Spleen (tissue), 11 donors: ENCODE data around the gene C6orf141. TPM values are rescaled to one million over a fixed set of nuclear protein-coding genes. Genes with fewer than 3 reads are reported as not detected.

ENCODE experiments used
- DNase-seq: peaks from one replicate; pipeline ENCODE4 v3.0.0-alpha.2; 2020
- H3K27ac ChIP-seq, 8 donors: fragments of 200-600 bp; sonication (generic) in 7 of 8; 1 replicate in 4 of 8; 2 replicates in 4 of 8; pipeline versions ENCODE4 v1.5.0 to v1.8.0; 2016 to 2021; ENCODE audit warnings: inconsistent platforms in 4 of 8, mild to moderate bottlenecking in 4 of 8, moderate library complexity in 1 of 8
- H3K27me3 ChIP-seq, 7 donors: fragments of 200-600 bp; sonication (generic) in 6 of 7; replicated peaks in 1 of 7; 1 replicate in 4 of 7; 2 replicates in 3 of 7; pipeline versions ENCODE4 v1.5.0 to v1.8.0; 2016 to 2021; ENCODE audit warnings: inconsistent platforms in 3 of 7, mild to moderate bottlenecking in 1 of 7
- H3K36me3 ChIP-seq, 6 donors: fragments of 200-600 bp; sonication (generic) in 5 of 6; 1 replicate in 4 of 6; 2 replicates in 2 of 6; pipeline versions ENCODE4 v1.5.0 to v1.8.0; 2016 to 2021; ENCODE audit warnings: inconsistent platforms in 2 of 6
- H3K4me1 ChIP-seq, 6 donors: fragments of 200-600 bp; sonication (generic) in 5 of 6; 1 replicate in 3 of 6; 2 replicates in 3 of 6; pipeline versions ENCODE4 v1.5.0 to v1.8.0; 2016 to 2021; ENCODE audit warnings: inconsistent platforms in 3 of 6
- H3K4me3 ChIP-seq, 8 donors: fragments of 200-600 bp; sonication (generic) in 7 of 8; 1 replicate in 4 of 8; 2 replicates in 4 of 8; pipeline versions ENCODE4 v1.5.0 to v1.8.0; 2016 to 2021; ENCODE audit warnings: inconsistent platforms in 4 of 8, mild to moderate bottlenecking in 4 of 8, moderate library complexity in 2 of 8
- H3K9me3 ChIP-seq, 8 donors: fragments of 200-600 bp; sonication (generic) in 7 of 8; 1 replicate in 4 of 8; 2 replicates in 4 of 8; pipeline versions ENCODE4 v1.5.0 to v1.8.0; 2016 to 2021; ENCODE audit warnings: inconsistent platforms in 4 of 8
- POLR2A ChIP-seq, 3 donors: fragments of 450-650 bp; IDR thresholded peaks; one replicate each; pipeline ENCODE4 v1.5.1; 2017; ENCODE audit warnings: antibody characterized with exemption in 3 of 3, mild to moderate bottlenecking in 1 of 3
- POLR2AphosphoS5 ChIP-seq, 3 donors: sonication (generic); formaldehyde crosslinking; IDR thresholded peaks; one replicate each; pipeline ENCODE4 v1.5.1; 2017; ENCODE audit warnings: antibody characterized with exemption in 3 of 3
- WGBS, 5 donors: extraction: QIAGEN DNeasy Blood & Tissue Kit in 3 of 5; methylation state at CpG; one replicate each; pipeline versions ENCODE4 v1.1.5 to v1.1.7; 2013 to 2018; 5-methylcytosine and 5-hydroxymethylcytosine counted together
- intact Hi-C: fragments of 100-400 bp; cut with DNase I; formaldehyde crosslinking; loops from one replicate; pipeline ENCODE4 v1.15.0; 2023; ENCODE audit warnings: low total_unique reads
- polyA plus RNA-seq, 3 donors: library from polyadenylated mRNA; stranded (reverse); fragments of 200-250 nt; gene quantifications; one replicate each; pipeline ENCODE4 v1.2.1, GENCODE V29; 2013
- total RNA-seq, 7 donors: library from RNA; depleted of rRNA in 3 of 7; stranded (reverse); fragments of >200 nt in 3 of 7; fragmentation: NEBNext Ultra II Directional in 4 of 7; extraction: Animal tissue kit (Norgen Biotek cat#: 25700) in 4 of 7; gene quantifications; one replicate each; pipeline versions ENCODE4 v1.1.0 to v1.2.1, GENCODE V29; 2016 to 2021
- TF ChIP-seq, protein P1 (sequence below), 11 experiments: fragments of 200-600 bp in 7 of 11; fragments of 450-650 bp in 4 of 11; sonication (generic) in 4 of 11; IDR thresholded peaks in 8 of 11; conservative IDR thresholded peaks in 3 of 11; 1 replicate in 7 of 11; 2 replicates in 4 of 11; pipeline versions ENCODE4 v1.4.0 to v1.8.0; 2016 to 2021; ENCODE audit warnings: antibody characterized with exemption in 11 of 11, inconsistent platforms in 4 of 11, mild to moderate bottlenecking in 1 of 11
- donor health status: healthy with polysubstance abuse.
- donor health status: DM: no; HTN: no; CAD: no; lungs with moderate emphysema.
- donor health status: DM: no; HTN: no; CAD: no.
- donor health status: Bipolar disorder and iron deficiency.
- donor health status: healthy.
- donor health status: DM: no; HTN: no; CAD: no.
- donor health status: DM: yes; HTN: yes; CAD: no.

C6orf141 gene
- total and polyA plus RNA-seq, 10 donors = 0.12 TPM; not detected in 9

DNA sequence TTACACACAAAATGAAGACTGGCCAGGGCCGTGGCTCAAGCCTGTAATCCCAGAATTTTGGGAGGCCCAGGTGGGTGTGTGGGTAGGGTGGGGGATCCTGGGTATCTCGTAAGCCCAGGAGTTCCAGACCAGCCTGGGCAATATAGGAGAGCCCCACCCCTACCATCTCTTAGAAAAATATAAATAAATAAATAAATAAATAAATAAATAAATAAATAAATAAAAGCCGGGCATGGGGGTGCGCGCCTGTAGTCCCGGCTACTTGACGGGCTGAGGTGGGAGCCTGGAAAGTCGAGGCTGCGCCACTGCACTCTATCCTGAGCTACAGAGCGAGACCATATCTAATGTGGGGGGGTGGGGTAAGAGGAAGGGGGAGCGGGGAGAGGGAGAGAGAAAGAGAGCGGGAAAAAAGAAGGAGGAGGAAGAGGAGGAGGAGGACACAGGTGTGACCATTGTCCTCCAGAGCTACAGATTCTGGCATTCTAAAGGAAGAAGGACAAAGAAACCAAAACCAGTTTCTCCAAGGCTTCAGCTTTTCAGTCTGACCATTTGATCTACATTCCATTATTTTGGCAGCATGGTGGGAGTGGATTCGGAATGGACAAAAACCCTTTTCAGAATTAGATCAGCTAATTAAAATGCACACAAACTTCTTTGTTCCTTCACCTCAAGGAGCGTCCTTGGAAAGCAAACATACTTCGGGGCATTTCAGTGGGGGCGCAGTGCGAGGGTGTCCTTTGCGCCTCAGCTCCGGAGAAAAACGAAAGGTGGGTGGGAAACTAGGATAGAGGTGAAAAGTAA, 577 bp upstream of the C6orf141 start:
- Histone ChIP-seq H3K9me3 (no peaks in the 10 kb centered on the region), H3K27ac (no peak overlapping the region), H3K4me3 (peak overlapping the region in 5 of 8 donors; percentile 35 to 65 (median 37)), H3K27me3 (peaks cover 0 to 52% (median 25%) of the 10 kb centered on the region in 7 donors), H3K36me3 (no peaks in the 10 kb centered on the region), H3K4me1 (peaks cover 4 to 24% (median 20%) of the 10 kb centered on the region in 6 donors)
- no peak for TF ChIP-seq POLR2A (IDR thresholded peaks at IDR 0.05)
- TF ChIP-seq POLR2AphosphoS5 (IDR thresholded peaks at IDR 0.05) = no peak
- TF ChIP-seq, protein P1, sequence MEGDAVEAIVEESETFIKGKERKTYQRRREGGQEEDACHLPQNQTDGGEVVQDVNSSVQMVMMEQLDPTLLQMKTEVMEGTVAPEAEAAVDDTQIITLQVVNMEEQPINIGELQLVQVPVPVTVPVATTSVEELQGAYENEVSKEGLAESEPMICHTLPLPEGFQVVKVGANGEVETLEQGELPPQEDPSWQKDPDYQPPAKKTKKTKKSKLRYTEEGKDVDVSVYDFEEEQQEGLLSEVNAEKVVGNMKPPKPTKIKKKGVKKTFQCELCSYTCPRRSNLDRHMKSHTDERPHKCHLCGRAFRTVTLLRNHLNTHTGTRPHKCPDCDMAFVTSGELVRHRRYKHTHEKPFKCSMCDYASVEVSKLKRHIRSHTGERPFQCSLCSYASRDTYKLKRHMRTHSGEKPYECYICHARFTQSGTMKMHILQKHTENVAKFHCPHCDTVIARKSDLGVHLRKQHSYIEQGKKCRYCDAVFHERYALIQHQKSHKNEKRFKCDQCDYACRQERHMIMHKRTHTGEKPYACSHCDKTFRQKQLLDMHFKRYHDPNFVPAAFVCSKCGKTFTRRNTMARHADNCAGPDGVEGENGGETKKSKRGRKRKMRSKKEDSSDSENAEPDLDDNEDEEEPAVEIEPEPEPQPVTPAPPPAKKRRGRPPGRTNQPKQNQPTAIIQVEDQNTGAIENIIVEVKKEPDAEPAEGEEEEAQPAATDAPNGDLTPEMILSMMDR (IDR thresholded peaks at IDR 0.05 in 8 of 11, conservative IDR thresholded peaks at IDR 0.05 in 3 of 11) = no peak
- WGBS, 5 donors = 47 to 54% (median 48%) methylated on average over 19 to 20 of the region's 20 CpGs
- no peak for DNase-seq
- intact Hi-C loops = no loop called here

DNA sequence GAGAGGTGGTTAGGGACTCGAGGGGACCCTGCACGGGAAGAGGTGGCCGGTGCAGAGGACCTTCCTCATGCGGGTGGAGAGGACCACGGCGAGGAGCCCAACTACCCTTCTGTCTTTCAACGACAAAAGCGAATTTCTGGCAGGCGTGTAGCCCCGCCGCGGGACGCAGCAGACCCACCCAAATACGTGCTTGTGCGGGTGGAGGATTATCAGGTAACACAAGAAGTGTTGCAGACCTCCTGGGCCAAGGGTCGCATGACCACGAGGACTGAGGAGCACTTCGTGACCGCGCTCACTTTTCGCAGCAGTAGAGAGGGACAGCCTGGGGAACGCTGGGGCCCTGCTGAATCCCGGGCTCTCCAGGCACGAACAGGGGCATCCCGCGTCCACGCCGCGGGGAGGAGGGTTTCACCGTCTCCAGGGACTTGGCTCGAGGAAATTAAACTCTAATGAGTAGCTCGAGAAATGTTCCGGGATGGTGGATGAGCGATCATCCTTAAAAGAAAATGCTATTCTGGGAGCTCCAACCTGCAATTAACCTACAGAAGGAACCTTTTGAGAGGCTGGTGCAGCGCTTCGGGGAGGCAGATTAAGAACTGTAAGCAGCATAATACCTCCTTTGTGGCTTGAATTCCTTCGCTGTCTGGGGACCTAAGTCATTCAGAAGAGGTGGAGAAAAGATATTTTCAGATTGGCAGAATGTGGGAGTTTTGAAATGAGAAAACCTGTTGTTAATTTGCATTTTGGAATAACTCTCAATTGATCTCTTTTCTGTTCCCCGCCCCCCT, 804 bp downstream of the C6orf141 start:
- no peaks in the 10 kb centered on the region for H3K36me3 ChIP-seq
- H3K4me1 ChIP-seq = peaks cover 4 to 24% (median 20%) of the 10 kb centered on the region in 6 donors
- H3K27me3 ChIP-seq = peaks cover 0 to 52% (median 25%) of the 10 kb centered on the region in 7 donors
- no peak overlapping the region for H3K27ac ChIP-seq
- no peaks in the 10 kb centered on the region for H3K9me3 ChIP-seq
- intact Hi-C loops = no loop called here
- no peak for TF ChIP-seq POLR2AphosphoS5 (IDR thresholded peaks at IDR 0.05)
- TF ChIP-seq POLR2A (IDR thresholded peaks at IDR 0.05) = no peak
- TF ChIP-seq, protein P1 (IDR thresholded peaks at IDR 0.05 in 8 of 11, conservative IDR thresholded peaks at IDR 0.05 in 3 of 11) = no peak
- H3K4me3 ChIP-seq = peak overlapping the region; percentile 9 to 65 (median 36)
- WGBS, 5 donors = 2 to 4% (median 2%) methylated on average over 35 to 38 of the region's 38 CpGs
- DNase-seq = no peak

DNA sequence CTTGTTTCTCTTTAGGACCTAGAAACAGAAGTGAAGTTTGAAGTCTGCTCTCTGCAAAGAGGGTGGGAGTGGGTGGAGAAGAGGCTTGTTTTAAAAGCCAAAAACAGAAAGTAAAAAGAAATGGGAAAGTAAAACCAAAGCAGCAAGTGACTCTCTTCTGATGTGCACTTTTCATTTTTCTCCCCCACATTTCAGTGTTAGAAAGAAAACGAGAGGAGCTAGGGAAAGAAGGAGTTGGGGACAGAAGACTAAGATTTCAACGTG, 1.3 kb downstream of the C6orf141 start:
- peak overlapping the region in 5 of 8 donors; percentile 35 to 65 (median 37) for H3K4me3 ChIP-seq
- H3K27ac ChIP-seq = no peak overlapping the region
- no peaks in the 10 kb centered on the region for H3K36me3 ChIP-seq
- TF ChIP-seq, protein P1 (IDR thresholded peaks at IDR 0.05 in 8 of 11, conservative IDR thresholded peaks at IDR 0.05 in 3 of 11) = no peak
- no peak for TF ChIP-seq POLR2AphosphoS5 (IDR thresholded peaks at IDR 0.05)
- no peak for TF ChIP-seq POLR2A (IDR thresholded peaks at IDR 0.05)
- H3K27me3 ChIP-seq = peaks cover 0 to 52% (median 25%) of the 10 kb centered on the region in 7 donors
- H3K9me3 ChIP-seq = no peaks in the 10 kb centered on the region
- DNase-seq = no peak
- 23 to 32% (median 29%) methylated on average over 2 of the region's 2 CpGs for WGBS, 5 donors
- H3K4me1 ChIP-seq = peaks cover 4 to 24% (median 20%) of the 10 kb centered on the region in 6 donors
- intact Hi-C loops = no loop called here

DNA sequence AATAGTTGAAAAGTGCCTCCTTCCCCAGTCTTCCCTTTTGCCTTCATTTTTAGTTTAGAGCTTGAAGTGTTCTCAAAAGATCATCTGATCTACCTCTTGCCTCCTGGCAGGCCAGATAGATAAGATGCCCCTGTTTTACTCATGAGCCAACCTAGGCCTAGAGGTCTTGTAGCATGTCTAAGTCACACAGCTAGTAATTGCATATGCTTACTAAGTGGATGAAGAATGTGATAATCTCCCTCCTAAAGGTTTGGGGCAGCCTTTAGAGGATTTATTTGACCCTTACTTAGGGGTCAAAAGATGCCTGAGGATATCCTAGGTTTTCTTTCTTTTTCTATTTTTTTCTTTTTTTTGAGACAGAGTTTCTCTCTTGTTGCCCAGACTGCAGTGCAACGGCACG, 2.1 kb downstream of the C6orf141 start:
- no peak for DNase-seq
- WGBS, 5 donors = 77 to 97% (median 93%) methylated on average over 2 of the region's 2 CpGs
- Histone ChIP-seq H3K9me3 (no peaks in the 10 kb centered on the region), H3K4me1 (peaks cover 4 to 24% (median 20%) of the 10 kb centered on the region in 6 donors), H3K27ac (no peak overlapping the region), H3K27me3 (peaks cover 0 to 52% (median 25%) of the 10 kb centered on the region in 7 donors), H3K4me3 (no peak overlapping the region), H3K36me3 (no peaks in the 10 kb centered on the region)
- TF ChIP-seq POLR2A (IDR thresholded peaks at IDR 0.05) (no peak), POLR2AphosphoS5 (IDR thresholded peaks at IDR 0.05) (no peak)
- TF ChIP-seq, protein P1 (IDR thresholded peaks at IDR 0.05 in 8 of 11, conservative IDR thresholded peaks at IDR 0.05 in 3 of 11) = no peak
- intact Hi-C loops = no loop called here
